HG02798 (cell line): ENCODE measurements around the gene SPDYE17.
"Not testable (repeated sequence)": the region's sequence is repeated elsewhere in the genome, so short reads cannot be mapped to it uniquely, and the experiment has no call there.

Experiments used
- ATAC-seq: cut with Tn5 transposase; IDR thresholded peaks from one replicate; pipeline ENCODE4 v1.9.1; 2021; ENCODE audit warnings: mild to moderate bottlenecking; ENCODE audit not compliant: unreplicated experiment, poor library complexity

The SPDYE17 gene

GRCh38 chr7:77032261-77032660 lies at the start of gene SPDYE17:
SPDYE17 (minus strand) TSS chr7:77032361; CDS start chr7:77030570, 1,791 bp downstream.
- not testable (repeated sequence) for ATAC-seq

- not testable (repeated sequence) for ATAC-seq
These were observed 48.1 kb upstream of the SPDYE17 start for GRCh38 chr7:77080236-77080635.

GRCh38 chr7:77079624-77080023 lies 47.5 kb upstream of the SPDYE17 start:
- not testable (repeated sequence) for ATAC-seq

DNA sequence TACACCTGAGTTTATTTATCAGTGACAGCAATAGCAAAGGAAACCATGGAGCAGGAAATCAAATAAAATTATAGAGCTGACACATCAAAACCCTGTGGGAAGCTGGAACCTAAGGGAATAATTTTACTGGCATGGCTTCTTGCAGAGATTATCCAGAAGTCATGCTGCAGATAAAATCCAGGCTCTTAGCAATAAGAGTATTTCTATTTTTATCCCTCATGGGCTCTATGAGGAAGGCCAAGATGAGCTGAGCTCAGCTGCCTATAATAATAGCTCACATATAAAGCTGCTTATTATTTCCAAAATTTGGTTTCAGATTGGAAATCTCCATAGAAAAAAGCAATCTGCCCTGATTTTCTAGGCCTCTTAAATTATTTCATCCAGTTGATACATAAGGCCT lies 47.0 kb upstream of the SPDYE17 start:
- not testable (repeated sequence) for ATAC-seq

- ATAC-seq = not testable (repeated sequence)
These were observed 44.9 kb upstream of the SPDYE17 start for GRCh38 chr7:77077060-77077459.

GRCh38 chr7:77074786-77075396 lies 42.7 kb upstream of the SPDYE17 start:
- ATAC-seq = not testable (repeated sequence)

- not testable (repeated sequence) for ATAC-seq
These were observed 38.9 kb upstream of the SPDYE17 start for GRCh38 chr7:77071108-77071507.

DNA sequence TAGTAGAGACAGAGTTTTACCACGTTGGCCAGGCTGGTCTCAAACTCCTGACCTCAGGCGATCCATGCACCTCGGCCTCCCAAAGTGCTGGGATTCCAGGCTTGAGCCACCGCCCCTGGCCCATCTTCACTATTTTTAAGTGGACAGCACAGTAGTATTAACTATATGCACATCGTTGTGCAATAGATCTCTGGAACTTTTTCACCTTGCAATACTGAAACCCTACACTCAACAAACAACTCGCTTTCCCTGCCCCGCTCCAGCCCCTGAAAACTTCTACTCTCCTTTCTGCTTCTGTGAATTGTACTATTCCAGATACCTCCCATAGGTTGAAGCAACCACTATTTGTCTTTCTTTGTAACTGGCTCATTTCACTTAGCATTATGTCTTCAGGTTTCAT lies 33.7 kb upstream of the SPDYE17 start:
- ATAC-seq = not testable (repeated sequence)

- ATAC-seq = not testable (repeated sequence)
These were observed 31.6 kb upstream of the SPDYE17 start for GRCh38 chr7:77063732-77064131.

DNA sequence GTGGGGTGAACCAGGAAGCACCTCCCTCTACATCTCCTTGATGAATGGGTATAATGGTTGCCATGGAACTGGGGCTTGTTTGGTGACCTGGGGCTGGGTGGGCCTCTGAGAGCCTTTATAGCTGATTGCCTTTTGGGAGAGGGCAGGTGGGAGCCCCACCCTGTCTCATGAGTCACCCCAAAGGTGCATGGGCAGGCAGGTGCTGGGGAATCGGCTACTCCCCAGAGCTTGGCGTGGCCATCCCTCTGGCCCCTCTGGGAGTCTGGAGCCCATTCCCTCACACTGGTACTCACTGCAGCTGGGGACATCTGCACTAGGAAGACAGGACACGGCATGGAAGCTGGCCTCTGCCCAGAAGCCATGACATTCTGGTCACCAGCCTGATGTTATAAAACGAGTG lies 30.4 kb upstream of the SPDYE17 start, which contains the start of gene SPDYE18:
TSS of gene SPDYE18 (minus strand) at position 2 of the 400 bp plus-strand sequence. CDS start 2,046 bp downstream, outside the sequence.
- not testable (repeated sequence) for ATAC-seq

- ATAC-seq = not testable (repeated sequence)
These were observed 5.8 kb downstream of the SPDYE17 start for GRCh38 chr7:77026349-77026748.

DNA sequence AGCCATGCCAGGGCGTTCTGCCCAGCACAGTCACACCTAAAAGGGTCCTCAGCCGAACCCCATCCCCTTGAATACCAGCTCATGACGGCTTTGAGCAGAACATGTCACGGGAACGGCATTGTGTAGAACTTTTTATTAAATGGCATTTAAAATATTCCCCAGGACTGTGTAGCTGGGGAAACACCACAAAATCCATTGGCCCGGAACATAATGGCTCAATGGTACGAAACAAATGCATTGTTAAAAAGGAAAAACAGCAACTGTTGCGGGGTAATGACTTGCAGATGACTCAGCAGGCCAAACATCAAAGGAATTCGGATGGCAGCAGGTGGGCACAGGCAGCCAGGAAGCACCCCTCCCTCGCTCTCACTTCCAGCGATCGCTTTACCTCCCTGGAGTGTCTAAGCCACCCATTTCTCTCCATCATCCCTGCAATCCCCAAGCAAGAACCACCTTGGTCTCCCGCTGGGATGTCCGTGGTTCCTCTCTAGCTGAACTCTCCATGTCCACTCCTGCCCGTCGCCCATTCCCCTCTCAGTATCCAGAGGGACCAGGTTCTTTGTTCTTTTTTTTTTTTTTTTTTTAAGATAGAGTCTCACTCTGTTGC lies 22.0 kb downstream of the SPDYE17 start:
- not testable (repeated sequence) for ATAC-seq

GRCh38 chr7:77008000-77008399 lies 24.2 kb downstream of the SPDYE17 start:
- not testable (repeated sequence) for ATAC-seq

DNA sequence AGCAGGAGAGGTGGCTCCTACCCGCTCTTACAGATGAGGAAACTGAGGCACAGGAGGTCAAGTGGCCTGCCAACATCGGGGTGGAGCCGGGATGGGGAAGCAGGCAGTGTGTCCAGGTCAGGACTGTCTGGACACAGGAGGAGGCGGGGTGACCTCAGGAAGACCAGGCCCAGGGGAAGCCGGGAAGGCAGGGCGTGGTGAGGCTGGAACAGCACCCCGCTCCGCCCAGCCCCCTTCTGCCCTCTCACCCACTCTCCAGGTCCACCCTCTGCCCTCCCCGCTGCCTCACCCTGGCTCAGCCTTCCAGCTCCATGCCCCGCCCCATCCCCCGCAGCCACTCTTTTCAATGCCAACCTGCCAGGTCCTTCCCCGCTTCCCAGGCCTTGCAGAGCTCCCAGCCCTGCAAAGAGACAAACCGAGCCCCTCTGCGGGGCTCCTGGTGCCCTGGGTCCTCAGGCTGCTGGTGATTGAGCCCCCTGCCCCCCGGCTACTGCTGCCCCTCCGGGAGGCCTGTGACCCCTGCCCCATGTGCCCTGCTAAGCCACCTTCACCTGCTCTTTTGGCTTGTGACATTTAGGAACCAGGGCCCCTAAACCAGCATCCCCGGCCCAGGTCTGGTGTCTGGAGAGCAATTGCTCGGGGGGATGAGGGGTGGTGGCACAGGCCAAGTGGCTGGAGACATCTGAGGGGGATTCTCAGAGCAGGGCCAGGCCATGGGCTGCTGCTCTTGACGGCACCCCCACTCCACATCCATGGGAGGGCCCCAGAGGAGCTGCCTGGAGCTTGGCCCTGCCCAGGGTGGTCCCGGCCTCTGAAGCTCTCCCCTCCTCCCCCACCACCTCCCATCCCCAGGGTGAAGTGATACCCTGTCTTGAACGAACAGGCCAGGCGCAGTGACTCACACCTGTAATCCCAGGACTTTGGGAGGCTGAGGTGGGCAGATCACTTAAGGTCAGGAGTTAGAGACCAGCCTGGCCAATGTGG lies 25.7 kb downstream of the SPDYE17 start:
- not testable (repeated sequence) for ATAC-seq

DNA sequence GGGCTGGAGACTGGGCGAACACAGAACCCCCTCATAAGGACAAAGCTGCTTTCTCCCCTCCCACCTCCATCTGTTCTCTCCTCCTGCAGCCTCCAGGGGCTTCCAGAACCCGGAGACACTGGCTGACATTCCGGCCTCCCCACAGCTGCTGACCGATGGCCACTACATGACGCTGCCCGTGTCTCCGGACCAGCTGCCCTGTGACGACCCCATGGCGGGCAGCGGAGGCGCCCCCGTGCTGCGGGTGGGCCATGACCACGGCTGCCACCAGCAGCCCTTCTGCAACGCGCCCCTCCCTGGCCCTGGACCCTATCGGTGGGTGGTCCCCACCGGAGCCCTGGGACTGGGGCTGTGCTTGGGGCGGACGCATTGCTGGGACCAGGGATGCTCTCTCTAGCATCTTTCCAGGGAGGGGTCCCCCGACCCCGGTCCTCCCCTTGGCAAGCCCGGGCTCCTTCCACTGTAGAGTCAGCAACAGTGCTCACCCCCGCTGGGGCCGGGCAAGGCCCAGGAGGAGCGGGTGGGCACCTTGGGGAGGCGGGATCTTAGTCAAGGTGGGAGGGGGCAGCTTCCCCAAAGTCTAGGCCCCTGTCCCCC lies 26.6 kb downstream of the SPDYE17 start:
- not testable (repeated sequence) for ATAC-seq

DNA sequence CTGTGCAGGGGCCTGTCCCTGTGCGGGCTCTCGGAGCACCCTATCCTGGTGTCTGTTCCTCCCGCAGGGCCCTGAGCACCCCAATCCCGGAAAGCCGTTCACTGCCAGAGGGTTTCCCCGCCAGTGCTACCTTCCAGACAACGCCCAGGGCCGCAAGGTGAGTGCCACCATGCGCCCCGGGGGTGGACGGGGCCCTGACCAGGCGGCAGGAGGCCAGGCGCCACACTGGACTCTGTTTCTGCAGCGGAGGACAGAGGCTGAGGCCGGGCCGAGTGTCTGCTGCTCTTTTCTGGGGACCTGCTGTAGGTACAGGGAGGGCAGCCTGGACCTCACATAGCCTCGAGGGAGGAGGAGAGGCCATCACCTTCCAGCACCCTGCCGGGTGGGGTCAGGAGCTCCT lies 28.0 kb downstream of the SPDYE17 start:
- not testable (repeated sequence) for ATAC-seq

GRCh38 chr7:77003241-77003640 lies 28.9 kb downstream of the SPDYE17 start:
- not testable (repeated sequence) for ATAC-seq

GRCh38 chr7:77002678-77003233 lies 29.4 kb downstream of the SPDYE17 start:
- ATAC-seq = not testable (repeated sequence)

- not testable (repeated sequence) for ATAC-seq
These were observed 30.1 kb downstream of the SPDYE17 start for GRCh38 chr7:77002104-77002503.
